Activated gamma-delta T cell treated with anti-CD3 and anti-CD28 coated beads, Interleukin-2, amount 50 U/mL, for 16 hours (primary cell): ENCODE results near the gene IL17RE.
"Not testable (repeated sequence)": the region's sequence is repeated elsewhere in the genome, so short reads cannot be mapped to it uniquely, and the experiment has no call there.

Source experiments
- DNase-seq: peaks from one replicate; pipeline ENCODE4 v3.0.0-alpha.2; 2020; ENCODE audit warnings: low read depth

Gene IL17RE

DNA sequence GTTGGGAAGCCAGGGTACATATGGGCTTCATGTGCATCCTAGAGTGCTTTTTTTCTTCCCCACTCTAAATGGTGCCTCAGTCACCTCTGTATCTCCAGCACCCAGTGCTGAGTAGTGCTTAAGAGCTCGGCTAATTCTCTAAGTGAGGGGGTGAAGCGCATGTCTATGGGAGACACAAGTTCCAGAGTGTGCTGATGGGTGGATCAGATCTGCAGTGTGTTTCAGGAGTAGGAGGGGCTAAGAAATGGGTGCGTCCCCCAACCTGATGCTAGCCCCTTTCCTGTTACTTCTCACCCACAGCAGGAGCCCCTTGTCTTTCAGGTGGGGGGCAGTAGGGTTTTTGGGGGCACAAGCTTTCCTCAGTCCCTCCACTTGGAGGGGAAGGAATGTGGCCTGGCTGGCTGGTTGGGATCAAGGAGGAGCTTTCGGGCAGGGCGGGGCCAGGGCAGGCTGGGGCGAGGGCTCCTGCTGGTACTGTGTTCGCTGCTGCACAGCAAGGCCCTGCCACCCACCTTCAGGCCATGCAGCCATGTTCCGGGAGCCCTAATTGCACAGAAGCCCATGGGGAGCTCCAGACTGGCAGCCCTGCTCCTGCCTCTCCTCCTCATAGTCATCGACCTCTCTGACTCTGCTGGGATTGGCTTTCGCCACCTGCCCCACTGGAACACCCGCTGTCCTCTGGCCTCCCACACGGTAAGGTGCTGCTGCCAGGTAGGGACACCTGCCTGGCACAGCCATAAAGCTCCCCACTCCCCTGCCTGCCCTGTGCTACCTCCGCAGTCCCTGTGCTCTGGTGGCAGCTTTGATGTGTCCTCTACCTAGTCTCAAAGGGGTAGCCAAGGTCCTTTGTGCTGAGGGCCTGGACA, at the start of gene IL17RE:
TSS of gene IL17RE (plus strand) at position 477 of the 866 bp plus-strand sequence. CDS start at position 562, 85 bp downstream.
- DNase-seq, result no peak

- not testable (repeated sequence) for DNase-seq
Measured at GRCh38 chr3:9854291-9854940, 48.2 kb upstream of the IL17RE start.

DNA sequence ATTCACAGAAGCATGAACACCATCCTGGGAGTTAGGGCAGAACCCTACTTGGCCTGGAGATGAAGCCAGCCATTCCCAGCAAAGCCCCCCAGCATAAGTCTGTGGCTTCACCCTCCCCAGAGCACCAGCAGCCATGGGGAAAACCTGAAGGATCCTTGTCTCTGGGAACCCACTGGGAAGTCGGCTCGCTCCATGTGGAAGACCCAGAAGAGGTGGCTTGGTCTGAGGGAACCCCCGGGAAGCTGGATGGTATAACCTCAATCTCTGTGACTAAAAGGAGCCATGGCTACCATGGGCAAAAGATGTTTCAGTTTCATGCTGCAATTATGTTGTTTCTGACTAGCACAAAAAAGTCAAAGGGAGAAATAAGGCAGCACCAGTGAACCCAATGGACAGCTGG, 47.1 kb upstream of the IL17RE start:
- no peak for DNase-seq

DNA sequence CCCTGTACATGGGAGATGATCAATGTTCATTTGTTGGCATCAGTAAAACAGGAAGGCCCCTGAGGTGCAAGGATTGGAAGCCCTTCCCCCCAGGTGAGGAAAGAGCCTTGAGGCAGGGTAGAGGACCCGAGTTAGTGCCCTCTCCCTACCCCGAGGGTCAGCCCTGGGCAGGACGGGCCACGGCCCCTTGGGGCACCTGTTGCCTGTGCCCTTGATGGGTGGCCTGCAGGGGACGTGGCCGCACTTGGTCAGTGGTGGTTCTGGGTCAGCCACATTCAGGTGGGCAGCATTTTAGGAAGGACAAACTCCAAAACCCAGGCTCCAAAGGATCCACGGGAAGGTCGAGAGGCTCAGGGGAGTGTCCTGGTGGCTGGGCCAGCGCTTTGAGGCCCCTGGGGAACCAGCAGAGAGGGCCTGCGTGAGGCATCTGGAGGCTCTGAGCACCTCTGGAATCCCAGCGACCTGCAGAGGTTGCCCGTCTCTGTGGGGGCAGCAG, 43.1 kb upstream of the IL17RE start:
- DNase-seq, result no peak

DNA sequence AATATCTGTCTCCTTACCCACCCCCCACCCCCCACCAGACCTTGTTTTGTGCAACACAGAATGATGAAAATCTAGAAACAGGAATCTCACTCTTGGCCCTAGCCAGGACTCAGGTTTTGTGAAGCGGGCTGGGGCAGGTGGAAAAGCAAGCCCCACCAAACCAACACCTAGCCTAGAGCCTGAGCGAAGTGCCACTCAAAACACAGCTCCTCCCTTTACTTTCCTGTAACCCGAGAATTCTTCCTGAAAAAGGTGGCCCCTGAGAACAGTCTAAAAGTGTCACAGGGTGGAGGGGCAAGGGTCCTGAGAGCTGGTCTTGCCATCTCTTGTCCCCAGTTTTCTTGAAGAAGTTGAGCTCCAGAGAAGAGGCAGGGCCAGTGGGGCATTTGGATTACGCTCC, 41.4 kb upstream of the IL17RE start:
- no peak for DNase-seq

DNA sequence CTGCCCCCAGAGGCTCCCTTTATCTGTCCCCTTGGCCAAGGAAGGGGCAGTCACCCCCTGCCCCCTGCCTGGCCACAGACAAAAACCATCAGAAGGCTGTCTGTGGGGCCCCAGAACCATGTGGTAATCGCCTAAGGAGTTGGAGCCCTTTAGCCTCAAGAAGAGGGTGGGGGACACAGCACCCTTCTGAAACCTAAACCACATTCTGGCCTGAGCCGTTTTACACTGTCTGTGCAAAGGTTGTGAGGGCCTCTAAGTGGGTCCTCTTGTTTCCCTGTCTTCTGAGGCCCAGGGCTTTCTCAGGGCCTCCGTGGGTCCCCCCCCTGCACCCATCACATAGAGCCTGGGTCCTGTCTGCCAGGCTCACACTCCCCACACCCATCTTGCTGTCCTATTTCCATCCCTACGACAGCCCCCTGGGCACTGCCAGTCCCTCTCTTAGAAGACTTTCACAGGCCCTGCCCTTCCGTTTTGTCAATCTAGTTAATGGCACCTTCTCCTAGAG, 41.0 kb upstream of the IL17RE start:
- DNase-seq, result no peak

DNA sequence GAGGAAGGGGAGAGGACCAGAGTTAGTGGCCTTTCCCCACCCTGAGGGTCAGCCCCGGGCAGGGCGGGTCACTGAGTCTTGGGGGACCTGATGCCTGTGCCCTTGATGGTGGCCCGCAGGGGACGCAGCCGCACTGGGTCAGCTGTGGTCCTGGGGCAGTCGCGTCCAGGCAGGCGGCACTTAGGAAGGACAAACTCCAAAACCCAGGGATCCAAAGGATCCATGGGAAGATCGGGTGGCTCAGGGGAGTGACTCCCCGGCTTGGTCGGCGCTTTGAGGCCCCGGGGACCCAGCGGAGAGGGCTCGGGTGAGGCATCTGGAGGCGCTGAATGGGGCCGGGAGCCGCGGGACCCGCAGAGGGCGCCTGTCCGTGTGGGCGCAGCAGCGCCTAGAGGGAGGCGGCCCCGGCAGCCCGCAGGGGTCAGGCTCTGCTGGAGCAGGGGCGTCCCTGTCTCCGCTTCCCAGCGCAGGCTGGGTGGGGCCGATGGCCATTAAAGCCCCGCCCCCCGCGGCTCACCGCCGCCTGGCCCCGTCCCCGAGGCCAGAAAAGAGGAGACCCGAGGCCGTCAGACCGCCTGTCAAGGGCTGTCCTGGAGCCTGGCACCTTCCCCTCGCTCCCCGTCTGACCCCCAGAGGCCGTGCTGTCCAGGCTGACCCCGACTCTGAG, 40.1 kb upstream of the IL17RE start:
- DNase-seq, result peak; percentile 11

DNA sequence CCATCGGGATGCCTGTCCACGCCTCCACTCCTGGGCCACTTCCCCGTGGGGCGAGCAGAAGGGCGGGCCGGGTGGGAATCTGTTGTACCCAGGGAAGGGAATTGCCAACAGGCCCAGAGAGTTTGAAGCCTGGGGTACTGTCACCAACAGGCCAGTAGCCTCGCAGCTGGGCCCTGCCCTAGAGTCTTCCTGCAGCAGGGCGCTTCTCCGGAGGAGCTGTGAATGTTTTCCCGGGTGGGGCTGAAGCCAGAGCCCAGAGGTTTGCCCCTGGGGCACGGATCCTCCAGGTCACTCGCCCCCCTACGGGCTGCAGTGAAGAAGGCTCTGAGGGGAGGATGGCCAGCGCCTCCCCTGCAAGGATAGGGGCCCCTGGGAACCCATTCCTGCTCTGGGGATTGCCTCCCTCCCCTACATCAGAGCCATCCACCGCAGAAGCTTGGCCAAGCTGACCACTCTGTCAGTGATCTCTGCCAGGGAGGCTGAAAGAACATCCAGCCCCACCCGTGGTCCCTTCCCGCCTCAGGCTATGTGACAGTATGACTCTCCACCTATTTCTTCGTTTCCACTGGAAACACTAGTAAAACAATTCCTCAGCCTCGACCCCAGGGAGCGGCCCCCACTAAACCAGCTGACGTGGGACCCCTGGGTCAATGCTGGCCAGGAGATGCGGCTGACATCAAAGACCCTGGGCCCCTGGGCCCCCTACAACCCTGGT, 39.4 kb upstream of the IL17RE start:
- no peak for DNase-seq

GRCh38 chr3:9864200-9864927, 38.3 kb upstream of the IL17RE start:
- no peak for DNase-seq

DNA sequence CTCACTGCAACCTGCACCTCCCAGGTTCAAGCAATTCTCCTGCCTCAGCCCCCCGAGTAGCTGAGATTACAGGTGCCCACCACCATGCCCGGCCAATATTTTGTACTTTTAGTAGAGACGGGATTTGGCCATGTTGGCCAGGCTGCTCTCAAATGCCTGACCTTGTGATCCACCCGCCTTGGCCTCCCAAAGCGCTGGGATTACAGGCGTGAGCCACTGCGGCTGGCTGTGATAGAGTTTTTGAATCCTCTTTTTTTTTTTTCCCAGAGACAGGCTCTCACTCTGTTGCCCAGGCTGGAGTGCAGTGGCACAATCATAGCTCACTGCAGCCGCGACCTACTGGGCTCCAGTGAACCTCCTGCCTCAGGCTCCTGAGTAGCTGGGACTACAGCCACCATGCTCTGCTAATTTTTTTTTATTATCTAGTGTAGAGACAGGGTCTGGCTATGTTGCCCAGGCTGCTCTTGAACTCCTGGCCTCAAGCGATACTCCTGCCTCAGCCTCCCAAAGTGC, 37.5 kb upstream of the IL17RE start:
- not testable (repeated sequence) for DNase-seq

GRCh38 chr3:9866639-9867038, 36.0 kb upstream of the IL17RE start:
- no peak for DNase-seq

GRCh38 chr3:9867106-9867505, 35.5 kb upstream of the IL17RE start:
- DNase-seq, result no peak

DNA sequence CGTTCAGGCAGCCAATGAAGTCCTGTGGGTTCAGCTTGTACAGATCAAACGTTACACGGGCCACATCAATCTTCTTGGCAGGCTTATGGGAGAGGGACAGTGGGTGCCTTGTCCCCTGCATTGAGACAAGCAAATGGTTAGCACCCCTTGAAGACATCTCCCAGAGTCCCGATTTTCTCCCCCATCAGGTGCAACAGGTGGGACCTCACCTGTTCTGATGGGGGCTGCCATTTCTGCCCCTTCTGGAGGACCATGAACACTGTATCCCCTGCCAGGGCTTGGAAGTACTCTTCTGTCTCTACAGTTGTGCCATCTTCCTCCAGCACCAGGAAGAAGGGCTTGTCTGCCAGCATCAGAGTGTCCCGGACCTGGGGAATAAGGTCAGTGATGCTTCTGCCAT, 32.7 kb upstream of the IL17RE start:
- no peak for DNase-seq

DNA sequence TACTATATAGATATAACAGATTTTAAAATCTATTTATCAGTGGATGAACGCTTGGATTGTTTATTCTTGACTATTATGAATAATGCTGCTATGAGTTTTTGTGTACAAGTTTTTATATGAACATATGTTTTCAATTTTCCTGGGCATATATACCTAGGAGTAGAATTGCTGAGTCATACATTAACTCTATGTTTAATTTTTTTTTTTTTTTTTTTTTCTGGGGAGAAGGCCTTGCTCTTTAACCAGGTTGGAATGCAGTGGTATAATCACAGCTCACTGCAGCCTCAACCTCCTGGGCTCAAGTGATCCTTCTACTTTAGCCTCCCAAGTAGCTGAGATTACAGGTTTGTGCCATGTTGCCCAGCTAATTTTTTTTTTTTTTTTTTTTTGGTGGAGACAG, 31.7 kb upstream of the IL17RE start:
- no peak for DNase-seq

GRCh38 chr3:9872067-9872466, 30.6 kb upstream of the IL17RE start:
- not testable (repeated sequence) for DNase-seq

- DNase-seq, result no peak
Measured at GRCh38 chr3:9875448-9875847, 27.2 kb upstream of the IL17RE start.

GRCh38 chr3:9876255-9876654, 26.4 kb upstream of the IL17RE start:
- not testable (repeated sequence) for DNase-seq

GRCh38 chr3:9876991-9877390, 25.7 kb upstream of the IL17RE start:
- DNase-seq, result no peak

- no peak for DNase-seq
Measured at GRCh38 chr3:9878700-9879099, 23.9 kb upstream of the IL17RE start.

DNA sequence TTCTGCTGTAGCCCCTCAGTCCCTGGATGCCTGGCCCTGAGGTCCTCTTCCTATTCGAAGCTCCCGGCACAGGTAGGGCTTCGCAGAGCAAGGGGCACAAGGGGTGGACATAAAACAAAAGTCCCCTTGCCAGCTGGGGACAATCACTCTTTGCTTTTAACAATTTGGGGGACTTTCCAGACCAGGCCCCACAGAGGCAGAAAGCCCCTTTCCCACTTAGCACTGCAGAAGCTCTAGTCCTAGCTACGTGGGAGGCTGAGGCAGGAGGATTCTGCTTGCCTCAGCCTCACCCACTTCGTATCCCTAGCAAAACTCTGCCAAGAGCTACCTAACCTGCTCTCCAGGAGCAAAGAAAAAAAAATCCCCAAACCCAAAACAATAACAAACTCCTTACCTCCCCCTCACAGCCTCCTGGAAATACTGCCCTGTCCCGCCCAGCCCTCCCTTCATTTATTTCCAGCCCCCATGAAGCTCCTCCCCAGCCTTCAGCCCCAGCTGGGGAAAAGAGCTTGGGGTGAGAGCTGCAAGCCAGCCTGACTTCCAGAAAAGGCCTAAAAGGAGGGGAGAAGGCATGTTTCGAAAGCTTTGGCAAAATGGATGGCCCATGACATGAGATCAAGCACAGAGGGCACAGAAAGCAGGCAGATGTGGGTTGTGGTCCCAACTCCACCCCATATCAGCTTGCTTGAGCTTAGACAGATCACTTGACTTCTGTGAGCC, 22.7 kb upstream of the IL17RE start, which contains the start of gene CIDEC:
TSS of gene CIDEC (minus strand) at position 424 of the 720 bp plus-strand sequence. CDS start 1,767 bp downstream, outside the sequence.
- DNase-seq, result no peak
